LNCaP clone FGC (cell line): ENCODE results near the gene KLF7.

Experiments used
- DNase-seq: peaks from one replicate; pipeline ENCODE4 v3.0.0-alpha.2; 2011; ENCODE audit warnings: low read depth
- H3K4me3 ChIP-seq: 2 replicates; pipeline ENCODE4 v1.5.1; 2011; ENCODE audit warnings: mild to moderate bottlenecking, low read depth, low read length, control low read depth
- CTCF ChIP-seq: IDR thresholded peaks from 2 replicates; pipeline ENCODE4 v1.5.1; 2012; ENCODE audit warnings: mild to moderate bottlenecking; ENCODE audit not compliant: control insufficient read depth, insufficient read depth; ENCODE audit errors: extremely low read depth

Gene KLF7

GRCh38 chr2:207184348-207184747 is 18.6 kb upstream of the KLF7 start:
- no peak for TF ChIP-seq CTCF
- H3K4me3 ChIP-seq = no peak overlapping the region
- DNase-seq = no peak

DNA sequence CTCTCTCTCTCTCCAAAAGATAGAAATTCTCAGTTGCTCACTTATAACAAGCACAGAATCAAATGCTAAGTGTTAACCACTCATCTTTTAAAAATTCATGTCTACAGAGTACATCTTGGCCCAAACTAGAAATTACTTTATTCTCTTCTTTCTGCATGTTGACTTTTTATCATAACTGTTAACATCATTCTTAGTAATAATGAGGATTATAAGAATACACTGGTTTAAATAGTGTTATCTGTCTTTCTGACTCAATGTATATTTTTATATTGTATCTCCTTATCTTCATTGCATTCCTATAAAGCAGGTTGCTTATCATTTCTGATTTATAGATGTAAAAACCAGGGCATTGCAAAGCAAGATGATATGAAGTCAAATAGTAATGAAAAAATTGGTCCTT is 17.8 kb upstream of the KLF7 start:
- no peak overlapping the region for H3K4me3 ChIP-seq
- DNase-seq = no peak
- TF ChIP-seq CTCF = no peak

DNA sequence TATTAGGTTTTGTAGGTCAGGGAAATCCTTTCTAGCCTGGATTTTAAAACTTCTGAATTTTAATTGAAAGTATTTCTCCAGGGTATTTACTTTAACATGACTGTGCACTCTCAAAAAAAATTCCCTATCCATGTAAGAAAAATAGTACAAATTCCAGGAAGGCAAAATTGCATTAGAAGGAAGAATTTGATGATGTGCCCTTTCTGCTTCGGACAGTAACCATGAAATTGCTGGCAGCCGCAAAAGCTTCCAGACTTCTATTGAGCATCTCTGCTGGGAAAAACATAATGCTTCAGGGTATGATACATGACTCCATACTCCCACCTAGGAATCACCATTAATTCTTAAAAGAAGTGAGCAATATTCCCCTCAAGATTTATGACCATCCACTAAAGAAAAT is 17.2 kb upstream of the KLF7 start:
- no peak for DNase-seq
- no peak for TF ChIP-seq CTCF
- no peak overlapping the region for H3K4me3 ChIP-seq

GRCh38 chr2:207181526-207182274 is 16.0 kb upstream of the KLF7 start:
- TF ChIP-seq CTCF = no peak
- no peak overlapping the region for H3K4me3 ChIP-seq
- no peak for DNase-seq

DNA sequence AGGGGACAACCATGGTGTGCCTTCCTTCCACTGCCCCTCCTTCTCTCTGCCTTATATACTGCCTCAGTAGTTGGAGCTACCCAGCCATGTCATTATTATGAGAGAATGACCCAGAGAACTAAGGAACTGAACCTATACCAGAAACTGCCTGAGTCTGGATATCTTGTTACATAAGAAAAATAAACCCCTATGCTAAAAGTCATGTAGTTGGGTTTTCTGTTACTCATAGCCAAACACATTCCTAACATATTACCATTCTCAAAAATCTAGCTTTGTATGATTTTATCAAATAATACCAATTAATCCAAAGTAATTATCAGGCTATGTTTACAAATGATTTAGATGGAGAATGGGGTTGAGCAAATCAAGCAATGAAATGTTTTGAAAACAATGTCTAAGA is 15.0 kb upstream of the KLF7 start:
- no peak overlapping the region for H3K4me3 ChIP-seq
- no peak for TF ChIP-seq CTCF
- no peak for DNase-seq

DNA sequence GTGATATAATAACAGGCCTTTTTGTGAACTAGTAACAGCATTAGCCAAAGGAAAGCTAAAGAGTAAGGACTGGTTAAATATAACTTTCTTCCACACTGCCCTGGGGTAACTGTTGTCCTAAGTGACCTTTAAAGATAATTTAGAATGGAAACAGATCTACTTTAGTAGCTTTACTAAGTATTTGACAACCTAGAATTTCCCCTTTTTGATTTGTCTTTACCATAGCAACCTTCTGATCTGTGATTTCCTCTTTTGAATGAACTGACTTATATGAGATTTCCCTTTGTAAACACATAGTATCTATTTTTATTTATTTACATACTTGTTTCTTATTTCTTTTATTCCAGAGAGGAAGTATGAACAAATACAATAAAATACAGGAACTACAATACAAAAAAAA is 10.5 kb upstream of the KLF7 start:
- no peak for DNase-seq
- H3K4me3 ChIP-seq = no peak overlapping the region
- no peak for TF ChIP-seq CTCF

DNA sequence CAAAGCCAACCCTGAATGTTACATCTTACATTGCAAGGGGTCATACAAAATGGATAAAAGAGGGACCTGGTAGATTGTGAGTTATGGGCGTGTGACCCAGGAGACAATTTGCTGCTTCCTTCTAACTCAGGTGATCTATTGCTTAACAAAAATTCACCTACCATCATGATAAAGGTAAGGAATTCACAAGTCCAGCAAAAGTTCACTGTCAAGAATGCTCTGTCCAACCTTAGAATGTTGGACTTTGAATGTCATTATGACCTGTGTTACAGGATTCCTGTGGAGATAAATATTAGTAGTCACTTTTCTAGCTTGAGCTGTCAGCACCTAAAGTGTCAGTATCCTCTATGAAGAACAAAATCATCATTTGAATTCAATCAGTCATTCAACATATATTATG is 7.9 kb upstream of the KLF7 start:
- DNase-seq = no peak
- no peak for TF ChIP-seq CTCF
- no peak overlapping the region for H3K4me3 ChIP-seq
